Liver (tissue), 3 donors: ENCODE measurements around the gene DLGAP4.

Experiments
- CTCF ChIP-seq: fragments of 150-350 bp; IDR thresholded peaks from 2 replicates; pipeline ENCODE4 v1.5.1; 2017; ENCODE audit warnings: improper control_type of control experiment, low read depth, low read length; ENCODE audit not compliant: missing input control
- NR2F2 ChIP-seq: IDR thresholded peaks from 2 replicates; pipeline ENCODE4 v1.6.1; 2016; ENCODE audit warnings: antibody characterized with exemption
- RAD21 ChIP-seq, 2 donors: IDR thresholded peaks; 2 replicates each; pipeline ENCODE4 v1.6.1; 2016; ENCODE audit warnings: antibody characterized with exemption in 2 of 2, mild to moderate bottlenecking in 2 of 2
- ZBTB33 ChIP-seq: IDR thresholded peaks from 2 replicates; pipeline ENCODE4 v1.6.1; 2016; ENCODE audit warnings: antibody characterized with exemption
- TF ChIP-seq, protein P1 (sequence below): IDR thresholded peaks from 2 replicates; pipeline ENCODE4 v1.6.1; 2016; ENCODE audit warnings: antibody characterized with exemption, mild to moderate bottlenecking
- donor health status: healthy.
- donor health status: healthy.

GRCh38 chr20:36299459-36299858, 6.7 kb upstream of the DLGAP4 start:
- TF ChIP-seq CTCF: no peak
- TF ChIP-seq NR2F2: no peak
- TF ChIP-seq, protein P1, sequence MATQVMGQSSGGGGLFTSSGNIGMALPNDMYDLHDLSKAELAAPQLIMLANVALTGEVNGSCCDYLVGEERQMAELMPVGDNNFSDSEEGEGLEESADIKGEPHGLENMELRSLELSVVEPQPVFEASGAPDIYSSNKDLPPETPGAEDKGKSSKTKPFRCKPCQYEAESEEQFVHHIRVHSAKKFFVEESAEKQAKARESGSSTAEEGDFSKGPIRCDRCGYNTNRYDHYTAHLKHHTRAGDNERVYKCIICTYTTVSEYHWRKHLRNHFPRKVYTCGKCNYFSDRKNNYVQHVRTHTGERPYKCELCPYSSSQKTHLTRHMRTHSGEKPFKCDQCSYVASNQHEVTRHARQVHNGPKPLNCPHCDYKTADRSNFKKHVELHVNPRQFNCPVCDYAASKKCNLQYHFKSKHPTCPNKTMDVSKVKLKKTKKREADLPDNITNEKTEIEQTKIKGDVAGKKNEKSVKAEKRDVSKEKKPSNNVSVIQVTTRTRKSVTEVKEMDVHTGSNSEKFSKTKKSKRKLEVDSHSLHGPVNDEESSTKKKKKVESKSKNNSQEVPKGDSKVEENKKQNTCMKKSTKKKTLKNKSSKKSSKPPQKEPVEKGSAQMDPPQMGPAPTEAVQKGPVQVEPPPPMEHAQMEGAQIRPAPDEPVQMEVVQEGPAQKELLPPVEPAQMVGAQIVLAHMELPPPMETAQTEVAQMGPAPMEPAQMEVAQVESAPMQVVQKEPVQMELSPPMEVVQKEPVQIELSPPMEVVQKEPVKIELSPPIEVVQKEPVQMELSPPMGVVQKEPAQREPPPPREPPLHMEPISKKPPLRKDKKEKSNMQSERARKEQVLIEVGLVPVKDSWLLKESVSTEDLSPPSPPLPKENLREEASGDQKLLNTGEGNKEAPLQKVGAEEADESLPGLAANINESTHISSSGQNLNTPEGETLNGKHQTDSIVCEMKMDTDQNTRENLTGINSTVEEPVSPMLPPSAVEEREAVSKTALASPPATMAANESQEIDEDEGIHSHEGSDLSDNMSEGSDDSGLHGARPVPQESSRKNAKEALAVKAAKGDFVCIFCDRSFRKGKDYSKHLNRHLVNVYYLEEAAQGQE: no peak
- TF ChIP-seq RAD21 (IDR thresholded peaks at IDR 0.05): no peak
- TF ChIP-seq ZBTB33: no peak
